Measurements from ENCODE around the gene TMEM218.

Gene TMEM218

DNA sequence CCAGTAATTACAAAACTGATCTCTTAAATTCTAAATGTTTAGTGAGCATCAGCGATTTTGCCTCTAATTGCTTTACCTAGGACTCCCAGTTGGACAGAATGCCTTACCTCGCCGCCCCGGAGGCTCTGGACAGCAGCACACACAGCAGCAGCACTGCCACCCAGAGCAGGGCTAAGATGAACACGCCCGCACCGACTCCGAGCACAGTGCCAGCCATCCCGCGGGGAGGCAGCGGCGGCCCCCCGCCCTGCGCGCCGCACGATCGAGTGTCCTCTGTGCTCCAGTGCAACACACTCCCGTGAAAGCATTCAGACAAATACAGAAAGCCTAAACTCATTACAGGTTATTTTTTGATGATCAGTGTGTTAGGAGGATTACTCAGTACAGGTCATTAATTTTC is 9.4 kb downstream of the TMEM218 start:
- H3K4me1 ChIP-seq (ENCODE audit: insufficient read depth, low read length, poor library complexity, severe bottlenecking) = peaks cover 2% of the 10 kb centered on the region
- H3K4me2 ChIP-seq (ENCODE audit: low read depth, low read length, poor library complexity, severe bottlenecking) = no peak overlapping the region
- H3K9me2 ChIP-seq (replicated peaks; ENCODE audit: low read depth, low read length) = no peaks in the 10 kb centered on the region
- no peak for TF ChIP-seq EZH2phosphoT487 (IDR thresholded peaks at IDR 0.05; ENCODE audit: borderline replicate concordance)
- TF ChIP-seq, protein P1, sequence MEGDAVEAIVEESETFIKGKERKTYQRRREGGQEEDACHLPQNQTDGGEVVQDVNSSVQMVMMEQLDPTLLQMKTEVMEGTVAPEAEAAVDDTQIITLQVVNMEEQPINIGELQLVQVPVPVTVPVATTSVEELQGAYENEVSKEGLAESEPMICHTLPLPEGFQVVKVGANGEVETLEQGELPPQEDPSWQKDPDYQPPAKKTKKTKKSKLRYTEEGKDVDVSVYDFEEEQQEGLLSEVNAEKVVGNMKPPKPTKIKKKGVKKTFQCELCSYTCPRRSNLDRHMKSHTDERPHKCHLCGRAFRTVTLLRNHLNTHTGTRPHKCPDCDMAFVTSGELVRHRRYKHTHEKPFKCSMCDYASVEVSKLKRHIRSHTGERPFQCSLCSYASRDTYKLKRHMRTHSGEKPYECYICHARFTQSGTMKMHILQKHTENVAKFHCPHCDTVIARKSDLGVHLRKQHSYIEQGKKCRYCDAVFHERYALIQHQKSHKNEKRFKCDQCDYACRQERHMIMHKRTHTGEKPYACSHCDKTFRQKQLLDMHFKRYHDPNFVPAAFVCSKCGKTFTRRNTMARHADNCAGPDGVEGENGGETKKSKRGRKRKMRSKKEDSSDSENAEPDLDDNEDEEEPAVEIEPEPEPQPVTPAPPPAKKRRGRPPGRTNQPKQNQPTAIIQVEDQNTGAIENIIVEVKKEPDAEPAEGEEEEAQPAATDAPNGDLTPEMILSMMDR (conservative IDR thresholded peaks at IDR 0.05; ENCODE audit: low read length) = no peak
- peaks cover 3% of the 10 kb centered on the region; the same call in 1 of the 2 replicates for H3K36me3 ChIP-seq (ENCODE audit: insufficient read depth, low read length)
- H3K27me3 ChIP-seq (ENCODE audit: insufficient read depth, low read length, poor library complexity, severe bottlenecking) = no peaks in the 10 kb centered on the region
- no peak overlapping the region for H2AFZ ChIP-seq (ENCODE audit: low read length)
- no peaks in the 10 kb centered on the region for H3K9me3 ChIP-seq (ENCODE audit: insufficient read depth, low read depth, low read length)
- no peaks in the 10 kb centered on the region for H3F3A ChIP-seq (ENCODE audit: low read depth)
- no peak overlapping the region for H3K9ac ChIP-seq (ENCODE audit: low read depth, low read length, poor library complexity, severe bottlenecking)
- H4K20me1 ChIP-seq (ENCODE audit: insufficient read depth, low read length, poor library complexity, severe bottlenecking) = no peaks in the 10 kb centered on the region
- no peak overlapping the region for H3K4me3 ChIP-seq (ENCODE audit: low read length, poor library complexity, severe bottlenecking)
- H3K79me2 ChIP-seq (ENCODE audit: insufficient read depth, low read length) = no peaks in the 10 kb centered on the region

DNA sequence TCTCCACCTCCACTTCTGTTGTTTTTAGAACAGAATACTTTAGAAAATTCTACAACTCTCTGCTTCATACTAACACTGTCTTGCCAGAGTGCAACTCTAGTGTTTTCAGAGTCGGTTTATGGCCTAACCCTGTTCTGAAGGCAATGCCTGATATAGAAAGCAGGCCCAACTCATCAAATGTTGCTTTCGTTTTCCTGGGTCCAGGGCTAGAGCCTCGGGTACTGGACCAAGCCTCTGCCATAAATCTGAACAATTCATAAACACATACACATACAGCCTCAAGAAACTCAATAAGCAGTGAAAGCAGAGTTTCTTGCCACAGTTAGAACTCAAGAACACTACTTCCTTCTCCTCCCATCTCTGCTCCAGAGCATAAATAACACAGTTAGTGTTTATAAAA is 9.8 kb downstream of the TMEM218 start:
- no peaks in the 10 kb centered on the region for H3K27me3 ChIP-seq (ENCODE audit: insufficient read depth, low read length, poor library complexity, severe bottlenecking)
- H3K9me2 ChIP-seq (replicated peaks; ENCODE audit: low read depth, low read length) = no peaks in the 10 kb centered on the region
- H2AFZ ChIP-seq (ENCODE audit: low read length) = no peak overlapping the region
- H3K9ac ChIP-seq (ENCODE audit: low read depth, low read length, poor library complexity, severe bottlenecking) = no peak overlapping the region
- H3K4me3 ChIP-seq (ENCODE audit: low read length, poor library complexity, severe bottlenecking) = no peak overlapping the region
- no peaks in the 10 kb centered on the region for H3K79me2 ChIP-seq (ENCODE audit: insufficient read depth, low read length)
- H3K4me1 ChIP-seq (ENCODE audit: insufficient read depth, low read length, poor library complexity, severe bottlenecking) = peaks cover 2% of the 10 kb centered on the region
- H3K36me3 ChIP-seq (ENCODE audit: insufficient read depth, low read length) = peaks cover 3% of the 10 kb centered on the region; the same call in 1 of the 2 replicates
- no peaks in the 10 kb centered on the region for H3F3A ChIP-seq (ENCODE audit: low read depth)
- no peak overlapping the region for H3K4me2 ChIP-seq (ENCODE audit: low read depth, low read length, poor library complexity, severe bottlenecking)
- no peaks in the 10 kb centered on the region for H4K20me1 ChIP-seq (ENCODE audit: insufficient read depth, low read length, poor library complexity, severe bottlenecking)
- TF ChIP-seq, protein P1 (conservative IDR thresholded peaks at IDR 0.05; ENCODE audit: low read length) = no peak
- no peak for TF ChIP-seq EZH2phosphoT487 (IDR thresholded peaks at IDR 0.05; ENCODE audit: borderline replicate concordance)
- no peaks in the 10 kb centered on the region for H3K9me3 ChIP-seq (ENCODE audit: insufficient read depth, low read depth, low read length)

DNA sequence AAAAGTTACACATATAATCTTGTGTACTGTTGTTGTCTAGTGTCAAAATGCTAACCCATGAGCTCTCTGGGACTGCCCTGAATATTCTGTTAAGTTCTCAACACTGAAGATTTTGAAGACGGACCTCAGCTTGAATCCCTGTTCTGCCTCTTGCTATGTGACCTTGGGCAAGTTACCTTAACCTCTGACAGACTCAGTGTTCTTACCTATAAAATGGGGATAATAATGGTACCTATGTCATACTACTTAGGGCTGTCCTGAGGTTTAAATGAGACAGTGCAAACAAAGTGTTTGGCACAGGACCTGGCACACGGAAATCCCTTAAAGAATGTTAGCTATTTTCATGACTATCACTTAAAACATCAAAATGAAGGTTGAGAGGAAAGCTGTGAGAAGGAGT is 11.3 kb downstream of the TMEM218 start:
- H3K4me3 ChIP-seq (ENCODE audit: low read length, poor library complexity, severe bottlenecking) = no peak overlapping the region
- no peaks in the 10 kb centered on the region for H3K4me1 ChIP-seq (ENCODE audit: insufficient read depth, low read length, poor library complexity, severe bottlenecking)
- H3K9me3 ChIP-seq (ENCODE audit: insufficient read depth, low read depth, low read length) = no peaks in the 10 kb centered on the region
- no peaks in the 10 kb centered on the region for H3K27me3 ChIP-seq (ENCODE audit: insufficient read depth, low read length, poor library complexity, severe bottlenecking)
- H3F3A ChIP-seq (ENCODE audit: low read depth) = no peaks in the 10 kb centered on the region
- no peak overlapping the region for H3K4me2 ChIP-seq (ENCODE audit: low read depth, low read length, poor library complexity, severe bottlenecking)
- H3K9ac ChIP-seq (ENCODE audit: low read depth, low read length, poor library complexity, severe bottlenecking) = no peak overlapping the region
- no peak for TF ChIP-seq EZH2phosphoT487 (IDR thresholded peaks at IDR 0.05; ENCODE audit: borderline replicate concordance)
- TF ChIP-seq, protein P1 (conservative IDR thresholded peaks at IDR 0.05; ENCODE audit: low read length) = no peak
- no peak overlapping the region for H2AFZ ChIP-seq (ENCODE audit: low read length)
- H3K9me2 ChIP-seq (replicated peaks; ENCODE audit: low read depth, low read length) = no peaks in the 10 kb centered on the region
- H3K36me3 ChIP-seq (ENCODE audit: insufficient read depth, low read length) = peaks cover 3% of the 10 kb centered on the region; the same call in 1 of the 2 replicates
- no peaks in the 10 kb centered on the region for H3K79me2 ChIP-seq (ENCODE audit: insufficient read depth, low read length)
- no peaks in the 10 kb centered on the region for H4K20me1 ChIP-seq (ENCODE audit: insufficient read depth, low read length, poor library complexity, severe bottlenecking)

Measured in Loucy (cell line).